ENCODE results near the gene HIPK1. TPM values are rescaled to one million over a fixed set of nuclear protein-coding genes. Genes with fewer than 3 reads are reported as not detected.

Gene HIPK1
- total and polyA plus RNA-seq, 2 of the 13 experiments (the other 11 are each of a cell fraction or from before 2014, with no cell fraction given), result 20.8 to 33.4 TPM

- BruUV-seq (replicated peaks), result no TSS peak
- ATAC-seq (no peak), DNase-seq (ENCODE audit: low spot score) (no peak), FAIRE-seq (no peak)
- Histone ChIP-seq H3K4me1 (ENCODE audit: insufficient read depth, low read length) (peaks cover 60% of the 10 kb centered on the region), H3K9me3 (ENCODE audit: low read length) (no peaks in the 10 kb centered on the region), H2AFZ (ENCODE audit: low read length) (no peak overlapping the region), H3K9ac (ENCODE audit: insufficient read depth, low read depth, low read length) (no peak overlapping the region), H3K4me2 (ENCODE audit: low read depth, low read length) (no peak overlapping the region), H4K20me1 (ENCODE audit: insufficient read depth, low read length) (peaks cover 24% of the 10 kb centered on the region), H3K27ac (ENCODE audit: extremely low read length, insufficient read depth, low read length) (no peak overlapping the region), H3K27me3 (ENCODE audit: control insufficient read depth in 1 of 2, insufficient read depth in 2 of 2, low read length in 2 of 2) (no peaks in the 10 kb centered on the region; a peak in 1 of 5 replicates), H3K36me3 (replicated peaks in 1 of 2; ENCODE audit: control insufficient read depth in 1 of 2, insufficient read depth in 2 of 2, low read length in 2 of 2) (peaks cover 0 to 3% of the 10 kb centered on the region in 2 experiments; a peak in 1 of 5 replicates), H3K4me3 (replicated peaks in 1 of 3; ENCODE audit: insufficient read depth in 1 of 3, low read depth in 2 of 3, low read length in 3 of 3) (no peak overlapping the region), H3K79me2 (ENCODE audit: insufficient read depth, low read length) (peaks cover 95% of the 10 kb centered on the region)
- 96% methylated on average over 1 of the region's 1 CpG for WGBS (ENCODE audit: low lambda C conversion rate)
- TF ChIP-seq ZMYM3 (CRISPR knock-in tag; IDR thresholded peaks at IDR 0.05) (peak; percentile 51; the same call in 1 of the 2 replicates), ZNF768 (CRISPR knock-in tag; IDR thresholded peaks at IDR 0.05) (no peak)
- in situ Hi-C loops (cut with HindIII; ENCODE audit: extremely low pct_ligation_motif_present, low pct_unique_long_range_greater_than_20kb) (no loop called here), intact Hi-C loops (cut with micrococcal nuclease; ENCODE audit: unreplicated experiment) (no loop called here)
- POLR2A ChIA-PET, result no interaction called here
- CTCF ChIA-PET (ENCODE audit: low intra/inter-chr PET ratio, low total read pairs), result no interaction called here
Measured at GRCh38 chr1:113935176-113935575, 6.1 kb downstream of the HIPK1 start.

DNA sequence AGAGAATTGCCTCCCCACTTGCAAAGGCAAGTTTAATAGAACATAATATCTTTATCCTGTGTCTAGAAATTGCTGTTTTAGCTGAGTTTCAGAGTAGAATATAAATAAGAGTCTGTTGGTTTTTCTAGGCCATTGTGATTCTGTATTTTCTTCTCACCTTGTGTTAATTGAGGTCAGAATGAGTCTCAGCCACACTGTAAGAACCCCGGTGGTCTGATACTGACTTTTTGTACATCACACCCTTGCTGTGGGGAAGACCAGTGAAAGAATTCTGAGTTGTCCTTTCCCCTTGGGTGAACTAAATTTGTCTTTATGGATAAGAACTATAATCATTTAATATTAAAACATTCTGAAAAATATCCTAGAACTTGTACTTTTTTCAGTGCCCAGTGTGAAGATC is 6.8 kb downstream of the HIPK1 start:
- no peak for FAIRE-seq
- Histone ChIP-seq H4K20me1 (ENCODE audit: insufficient read depth, low read length) (peaks cover 23% of the 10 kb centered on the region), H3K36me3 (replicated peaks in 1 of 2; ENCODE audit: control insufficient read depth in 1 of 2, insufficient read depth in 2 of 2, low read length in 2 of 2) (peaks cover 4 to 11% of the 10 kb centered on the region in 2 experiments; a peak in 3 of 5 replicates), H3K9ac (ENCODE audit: insufficient read depth, low read depth, low read length) (no peak overlapping the region), H3K27me3 (ENCODE audit: control insufficient read depth in 1 of 2, insufficient read depth in 2 of 2, low read length in 2 of 2) (no peaks in the 10 kb centered on the region), H2AFZ (ENCODE audit: low read length) (no peak overlapping the region), H3K4me1 (ENCODE audit: insufficient read depth, low read length) (peaks cover 57% of the 10 kb centered on the region), H3K79me2 (ENCODE audit: insufficient read depth, low read length) (peaks cover 89% of the 10 kb centered on the region), H3K27ac (ENCODE audit: extremely low read length, insufficient read depth, low read length) (no peak overlapping the region), H3K4me2 (ENCODE audit: low read depth, low read length) (no peak overlapping the region), H3K9me3 (ENCODE audit: low read length) (no peaks in the 10 kb centered on the region), H3K4me3 (replicated peaks in 1 of 3; ENCODE audit: insufficient read depth in 1 of 3, low read depth in 2 of 3, low read length in 3 of 3) (no peak overlapping the region)
- DNase-seq (ENCODE audit: low spot score), result no peak
- CTCF ChIA-PET (ENCODE audit: low intra/inter-chr PET ratio, low total read pairs), result no interaction called here
- 95% methylated on average over 1 of the region's 1 CpG for WGBS (ENCODE audit: low lambda C conversion rate)
- no peak for ATAC-seq
- in situ Hi-C loops (cut with HindIII; ENCODE audit: extremely low pct_ligation_motif_present, low pct_unique_long_range_greater_than_20kb) (no loop called here), intact Hi-C loops (cut with micrococcal nuclease; ENCODE audit: unreplicated experiment) (no loop called here)
- POLR2A ChIA-PET, result no interaction called here
- no TSS peak for BruUV-seq (replicated peaks)
- TF ChIP-seq ZNF558 (CRISPR knock-in tag; IDR thresholded peaks at IDR 0.05; ENCODE audit: borderline replicate concordance) (no peak), ZBTB20 (CRISPR knock-in tag; IDR thresholded peaks at IDR 0.05; ENCODE audit: borderline replicate concordance, low read depth) (no peak), ZNF431 (CRISPR knock-in tag; IDR thresholded peaks at IDR 0.05; ENCODE audit: borderline replicate concordance, low read depth) (no peak), PRPF4 (IDR thresholded peaks at IDR 0.05; ENCODE audit: low read depth, low read length, poor library complexity, severe bottlenecking) (no peak), CENPX (CRISPR knock-in tag; IDR thresholded peaks at IDR 0.05) (no peak), MZF1 (CRISPR knock-in tag; IDR thresholded peaks at IDR 0.05; ENCODE audit: borderline replicate concordance) (no peak), ZBTB44 (CRISPR knock-in tag; IDR thresholded peaks at IDR 0.05) (no peak), PBX3 (CRISPR knock-in tag; IDR thresholded peaks at IDR 0.05; ENCODE audit: borderline replicate concordance) (no peak), THAP7 (CRISPR knock-in tag; IDR thresholded peaks at IDR 0.05) (no peak), MXD4 (CRISPR knock-in tag; IDR thresholded peaks at IDR 0.05) (no peak), TMF1 (CRISPR knock-in tag; IDR thresholded peaks at IDR 0.05; ENCODE audit: low read depth) (no peak), SATB2 (CRISPR knock-in tag; IDR thresholded peaks at IDR 0.05) (no peak)
- TF ChIP-seq, protein P1, sequence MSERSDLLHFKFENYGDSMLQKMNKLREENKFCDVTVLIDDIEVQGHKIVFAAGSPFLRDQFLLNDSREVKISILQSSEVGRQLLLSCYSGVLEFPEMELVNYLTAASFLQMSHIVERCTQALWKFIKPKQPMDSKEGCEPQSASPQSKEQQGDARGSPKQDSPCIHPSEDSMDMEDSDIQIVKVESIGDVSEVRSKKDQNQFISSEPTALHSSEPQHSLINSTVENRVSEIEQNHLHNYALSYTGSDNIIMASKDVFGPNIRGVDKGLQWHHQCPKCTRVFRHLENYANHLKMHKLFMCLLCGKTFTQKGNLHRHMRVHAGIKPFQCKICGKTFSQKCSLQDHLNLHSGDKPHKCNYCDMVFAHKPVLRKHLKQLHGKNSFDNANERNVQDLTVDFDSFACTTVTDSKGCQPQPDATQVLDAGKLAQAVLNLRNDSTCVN (CRISPR knock-in tag; IDR thresholded peaks at IDR 0.05; ENCODE audit: borderline replicate concordance), result no peak
